Measurements from ENCODE around the gene C3orf49. TPM values are rescaled to one million over a fixed set of nuclear protein-coding genes. Genes with fewer than 3 reads are reported as not detected.

Gene C3orf49
- total and polyA plus RNA-seq, 2 of the 13 experiments (the other 11 are each of a cell fraction or from before 2014, with no cell fraction given), result not detected

DNA sequence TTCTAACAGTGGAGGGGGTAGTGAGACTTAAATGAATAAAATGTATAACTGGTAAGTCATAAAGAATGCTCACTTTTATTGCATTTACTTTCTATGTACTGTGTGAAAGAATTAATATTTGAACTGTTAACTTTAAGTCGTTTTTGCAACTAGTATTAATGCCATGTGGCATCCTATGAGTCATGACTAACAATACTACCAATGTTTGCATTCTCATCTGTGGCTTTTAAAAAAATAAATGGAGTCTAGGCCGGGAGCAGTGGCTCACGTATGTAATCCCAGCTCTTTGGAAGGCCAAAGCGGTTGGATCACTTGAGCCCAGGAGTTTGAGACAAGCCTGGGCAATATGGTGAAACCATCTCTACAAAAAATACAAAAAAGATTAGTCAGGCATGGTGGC is 5.2 kb downstream of the C3orf49 start:
- 67% methylated on average over 4 of the region's 4 CpGs for WGBS (ENCODE audit: low lambda C conversion rate)
- no peaks in the 10 kb centered on the region for H3K36me3 ChIP-seq (replicated peaks in 1 of 2; ENCODE audit: control insufficient read depth in 1 of 2, insufficient read depth in 2 of 2, low read length in 2 of 2)
- POLR2A ChIA-PET, result no interaction called here
- no peak overlapping the region for H3K4me2 ChIP-seq (ENCODE audit: low read depth, low read length)
- H3K4me3 ChIP-seq (replicated peaks in 1 of 3; ENCODE audit: insufficient read depth in 1 of 3, low read depth in 2 of 3, low read length in 3 of 3), result no peak overlapping the region
- FAIRE-seq (no peak), ATAC-seq (no peak), DNase-seq (ENCODE audit: low spot score) (no peak)
- H4K20me1 ChIP-seq (ENCODE audit: insufficient read depth, low read length), result no peaks in the 10 kb centered on the region
- TF ChIP-seq ZNF468 (CRISPR knock-in tag; IDR thresholded peaks at IDR 0.05) (no peak), HDAC6 (IDR thresholded peaks at IDR 0.05; ENCODE audit: low read depth, low read length) (no peak), ZNF605 (CRISPR knock-in tag; IDR thresholded peaks at IDR 0.05) (no peak), PATZ1 (CRISPR knock-in tag; IDR thresholded peaks at IDR 0.05) (no peak), HMG20B (CRISPR knock-in tag; conservative IDR thresholded peaks at IDR 0.05) (no peak), HOXA9 (CRISPR knock-in tag; IDR thresholded peaks at IDR 0.05; ENCODE audit: borderline replicate concordance) (no peak), TSC22D2 (CRISPR knock-in tag; IDR thresholded peaks at IDR 0.05; ENCODE audit: borderline replicate concordance) (no peak), ZSCAN31 (CRISPR knock-in tag; IDR thresholded peaks at IDR 0.05; ENCODE audit: low read depth) (no peak), DDIT3 (CRISPR knock-in tag; IDR thresholded peaks at IDR 0.05) (no peak), PAF1 (CRISPR knock-in tag; IDR thresholded peaks at IDR 0.05) (no peak), ZNF333 (CRISPR knock-in tag; IDR thresholded peaks at IDR 0.05; ENCODE audit: borderline replicate concordance) (no peak), CHCHD3 (CRISPR knock-in tag; IDR thresholded peaks at IDR 0.05) (no peak), LRRFIP1 (CRISPR knock-in tag; conservative IDR thresholded peaks at IDR 0.05) (no peak), NPAS2 (CRISPR knock-in tag; IDR thresholded peaks at IDR 0.05; ENCODE audit: borderline replicate concordance) (no peak)
- TF ChIP-seq, protein P1, sequence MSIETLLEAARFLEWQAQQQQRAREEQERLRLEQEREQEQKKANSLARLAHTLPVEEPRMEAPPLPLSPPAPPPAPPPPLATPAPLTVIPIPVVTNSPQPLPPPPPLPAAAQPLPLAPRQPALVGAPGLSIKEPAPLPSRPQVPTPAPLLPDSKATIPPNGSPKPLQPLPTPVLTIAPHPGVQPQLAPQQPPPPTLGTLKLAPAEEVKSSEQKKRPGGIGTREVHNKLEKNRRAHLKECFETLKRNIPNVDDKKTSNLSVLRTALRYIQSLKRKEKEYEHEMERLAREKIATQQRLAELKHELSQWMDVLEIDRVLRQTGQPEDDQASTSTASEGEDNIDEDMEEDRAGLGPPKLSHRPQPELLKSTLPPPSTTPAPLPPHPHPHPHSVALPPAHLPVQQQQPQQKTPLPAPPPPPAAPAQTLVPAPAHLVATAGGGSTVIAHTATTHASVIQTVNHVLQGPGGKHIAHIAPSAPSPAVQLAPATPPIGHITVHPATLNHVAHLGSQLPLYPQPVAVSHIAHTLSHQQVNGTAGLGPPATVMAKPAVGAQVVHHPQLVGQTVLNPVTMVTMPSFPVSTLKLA (IDR thresholded peaks at IDR 0.05), result no peak
- TF ChIP-seq, protein P2, sequence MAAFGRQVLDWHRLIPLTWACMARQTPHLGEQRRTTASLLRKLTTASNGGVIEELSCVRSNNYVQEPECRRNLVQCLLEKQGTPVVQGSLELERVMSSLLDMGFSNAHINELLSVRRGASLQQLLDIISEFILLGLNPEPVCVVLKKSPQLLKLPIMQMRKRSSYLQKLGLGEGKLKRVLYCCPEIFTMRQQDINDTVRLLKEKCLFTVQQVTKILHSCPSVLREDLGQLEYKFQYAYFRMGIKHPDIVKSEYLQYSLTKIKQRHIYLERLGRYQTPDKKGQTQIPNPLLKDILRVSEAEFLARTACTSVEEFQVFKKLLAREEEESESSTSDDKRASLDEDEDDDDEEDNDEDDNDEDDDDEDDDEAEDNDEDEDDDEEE (CRISPR knock-in tag; IDR thresholded peaks at IDR 0.05), result no peak
- no peaks in the 10 kb centered on the region for H3K27me3 ChIP-seq (ENCODE audit: control insufficient read depth in 1 of 2, insufficient read depth in 2 of 2, low read length in 2 of 2)
- intact Hi-C loops (cut with micrococcal nuclease; ENCODE audit: unreplicated experiment) (no loop called here), in situ Hi-C loops (cut with HindIII; ENCODE audit: extremely low pct_ligation_motif_present, low pct_unique_long_range_greater_than_20kb) (loop anchor here (25.0 kb wide), 1 partner anchor 1187 kb away; no protein-coding TSS in a partner anchor)
- no peak overlapping the region for H2AFZ ChIP-seq (ENCODE audit: low read length)
- H3K4me1 ChIP-seq (ENCODE audit: insufficient read depth, low read length), result no peaks in the 10 kb centered on the region
- H3K9me3 ChIP-seq (ENCODE audit: low read length), result no peaks in the 10 kb centered on the region
- BruUV-seq (replicated peaks), result no TSS peak
- no peak overlapping the region for H3K27ac ChIP-seq (ENCODE audit: extremely low read length, insufficient read depth, low read length)
- no peak overlapping the region for H3K9ac ChIP-seq (ENCODE audit: insufficient read depth, low read depth, low read length)
- no peaks in the 10 kb centered on the region for H3K79me2 ChIP-seq (ENCODE audit: insufficient read depth, low read length)
- CTCF ChIA-PET (ENCODE audit: low intra/inter-chr PET ratio, low total read pairs), result no interaction called here

Measured in HepG2 (cell line).